Measurements from ENCODE around the gene PTOV1.

DNA sequence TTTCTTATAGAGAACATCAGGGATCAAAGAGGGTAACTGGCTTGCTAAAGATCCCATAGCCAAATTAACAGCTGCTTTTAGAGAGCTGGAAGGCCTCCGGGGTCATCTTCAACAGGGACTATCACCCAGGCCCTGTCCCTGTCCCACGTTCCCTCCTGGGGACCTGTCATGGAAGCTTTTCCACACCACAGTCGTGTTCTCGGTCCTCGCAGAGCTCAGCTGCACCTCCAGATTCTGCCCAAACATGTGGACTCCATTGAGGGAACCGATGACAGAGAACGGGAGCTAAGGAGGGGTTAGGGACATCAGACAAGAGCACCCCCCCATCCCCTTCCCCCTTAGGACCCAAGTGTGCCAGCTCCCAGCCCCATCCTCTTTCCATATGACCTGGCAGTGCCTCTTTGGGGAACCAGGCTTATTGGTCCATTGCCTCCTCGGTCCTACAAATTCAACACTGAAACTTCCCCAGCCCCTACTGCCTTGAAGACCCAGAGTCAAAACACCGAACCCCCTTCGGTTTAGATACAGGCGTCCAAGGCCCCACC, 38.4 kb upstream of the PTOV1 start:
- TF ChIP-seq, protein P1, sequence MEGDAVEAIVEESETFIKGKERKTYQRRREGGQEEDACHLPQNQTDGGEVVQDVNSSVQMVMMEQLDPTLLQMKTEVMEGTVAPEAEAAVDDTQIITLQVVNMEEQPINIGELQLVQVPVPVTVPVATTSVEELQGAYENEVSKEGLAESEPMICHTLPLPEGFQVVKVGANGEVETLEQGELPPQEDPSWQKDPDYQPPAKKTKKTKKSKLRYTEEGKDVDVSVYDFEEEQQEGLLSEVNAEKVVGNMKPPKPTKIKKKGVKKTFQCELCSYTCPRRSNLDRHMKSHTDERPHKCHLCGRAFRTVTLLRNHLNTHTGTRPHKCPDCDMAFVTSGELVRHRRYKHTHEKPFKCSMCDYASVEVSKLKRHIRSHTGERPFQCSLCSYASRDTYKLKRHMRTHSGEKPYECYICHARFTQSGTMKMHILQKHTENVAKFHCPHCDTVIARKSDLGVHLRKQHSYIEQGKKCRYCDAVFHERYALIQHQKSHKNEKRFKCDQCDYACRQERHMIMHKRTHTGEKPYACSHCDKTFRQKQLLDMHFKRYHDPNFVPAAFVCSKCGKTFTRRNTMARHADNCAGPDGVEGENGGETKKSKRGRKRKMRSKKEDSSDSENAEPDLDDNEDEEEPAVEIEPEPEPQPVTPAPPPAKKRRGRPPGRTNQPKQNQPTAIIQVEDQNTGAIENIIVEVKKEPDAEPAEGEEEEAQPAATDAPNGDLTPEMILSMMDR (IDR thresholded peaks at IDR 0.05) = no peak
- TF ChIP-seq TCF7L2 (IDR thresholded peaks at IDR 0.05; ENCODE audit: low read depth, low read length) (no peak), SIN3A (IDR thresholded peaks at IDR 0.05; ENCODE audit: borderline replicate concordance, insufficient read depth, low read depth, low read length) (no peak)
